Activated CD4-positive, alpha-beta T cell treated with anti-CD3 and anti-CD28 coated beads, Interleukin-2, amount 50 U/mL, for 1 hour (primary cell): Measurements from ENCODE around the gene HMGCS2.
A peak's percentile ranks its signal among the peaks of the same experiment; 100 is the strongest.

ENCODE experiments used
- DNase-seq: peaks from one replicate; pipeline ENCODE4 v3.0.0-alpha.2; 2020

The HMGCS2 gene

DNA sequence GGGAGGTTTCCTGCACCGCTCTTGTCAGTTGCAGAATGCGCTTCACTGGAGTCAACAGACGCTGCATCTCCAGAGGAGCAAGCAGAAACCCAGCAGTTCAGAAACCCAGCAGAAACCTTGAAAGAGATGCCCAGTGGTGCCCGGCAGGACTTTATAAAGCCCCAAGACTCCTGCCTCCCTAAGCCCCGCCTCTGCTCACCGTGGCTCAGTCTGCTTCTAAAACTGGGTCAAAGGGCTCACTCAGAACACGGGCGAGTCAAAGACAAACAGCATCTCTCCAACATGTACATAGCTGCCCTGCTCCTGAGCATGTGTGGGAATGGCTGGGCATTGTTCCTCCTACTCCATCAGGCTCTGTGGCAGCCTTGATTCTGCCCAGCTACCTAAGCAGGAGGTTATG lies at the start of gene HMGCS2:
Gene HMGCS2 (minus strand): TSS at position 128 of the 400 bp plus-strand sequence. CDS start 61 bp downstream, at position 67.
- DNase-seq: no peak

GRCh38 chr1:119818181-119818580 lies 49.5 kb upstream of the HMGCS2 start:
- DNase-seq: no peak

DNA sequence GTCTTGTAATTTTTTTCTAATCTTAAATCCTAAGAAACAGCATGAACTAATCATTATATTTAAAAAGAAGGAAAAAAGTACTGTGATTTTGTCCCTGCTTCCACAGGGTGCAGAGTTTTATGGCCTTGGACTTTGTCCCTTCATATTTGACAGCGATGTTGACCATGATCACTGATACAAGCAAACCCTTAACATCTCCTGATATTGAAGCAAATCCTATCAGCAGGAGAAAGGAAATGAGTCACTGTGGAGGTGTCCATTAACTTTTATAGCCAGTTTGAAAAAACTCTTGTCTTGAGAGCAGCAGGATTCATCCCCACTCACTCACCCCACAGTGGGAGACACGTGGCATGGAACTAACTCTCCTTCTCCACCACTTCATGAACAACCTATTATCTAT lies 47.7 kb upstream of the HMGCS2 start:
- DNase-seq: no peak

DNA sequence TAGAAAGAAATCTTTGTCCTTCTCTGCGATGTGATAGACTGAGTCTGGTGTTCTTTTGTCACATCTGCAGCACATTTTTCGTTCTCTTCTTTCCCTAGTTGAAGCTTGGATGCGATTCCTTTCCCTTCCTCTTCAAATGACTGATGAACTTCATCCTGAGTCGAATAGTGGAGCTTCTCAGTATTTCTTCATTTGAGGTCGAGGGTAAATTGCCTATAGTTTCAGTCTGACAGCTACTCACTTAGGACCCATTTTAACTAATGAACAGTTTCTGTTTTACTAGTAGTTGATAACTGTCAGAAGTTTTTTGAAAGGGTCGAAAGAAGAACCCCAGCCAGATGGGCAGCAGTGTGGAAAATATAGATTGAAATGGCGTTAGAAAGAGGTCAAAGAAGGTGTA lies 47.2 kb upstream of the HMGCS2 start:
- no peak for DNase-seq

DNA sequence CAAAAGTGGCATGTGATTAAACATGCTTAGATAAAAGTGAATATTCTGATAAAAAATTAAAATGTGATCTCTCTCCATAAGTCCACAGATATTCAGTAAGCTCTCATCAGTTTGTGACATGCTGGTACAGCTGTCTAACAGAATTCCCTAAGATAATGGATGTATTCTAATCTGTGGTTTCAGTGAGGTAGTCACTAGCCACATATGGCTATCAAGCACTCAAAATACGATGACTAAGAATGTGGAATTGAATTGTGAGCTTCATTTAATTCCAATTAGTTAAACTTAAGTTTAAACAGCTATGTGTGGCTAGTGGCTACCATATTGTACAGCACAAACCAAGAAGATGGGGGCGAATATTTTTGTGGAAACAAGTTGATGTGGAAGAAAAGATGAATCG lies 46.7 kb upstream of the HMGCS2 start:
- no peak for DNase-seq

- DNase-seq: no peak
These were observed 45.6 kb upstream of the HMGCS2 start for GRCh38 chr1:119814288-119814687.

DNA sequence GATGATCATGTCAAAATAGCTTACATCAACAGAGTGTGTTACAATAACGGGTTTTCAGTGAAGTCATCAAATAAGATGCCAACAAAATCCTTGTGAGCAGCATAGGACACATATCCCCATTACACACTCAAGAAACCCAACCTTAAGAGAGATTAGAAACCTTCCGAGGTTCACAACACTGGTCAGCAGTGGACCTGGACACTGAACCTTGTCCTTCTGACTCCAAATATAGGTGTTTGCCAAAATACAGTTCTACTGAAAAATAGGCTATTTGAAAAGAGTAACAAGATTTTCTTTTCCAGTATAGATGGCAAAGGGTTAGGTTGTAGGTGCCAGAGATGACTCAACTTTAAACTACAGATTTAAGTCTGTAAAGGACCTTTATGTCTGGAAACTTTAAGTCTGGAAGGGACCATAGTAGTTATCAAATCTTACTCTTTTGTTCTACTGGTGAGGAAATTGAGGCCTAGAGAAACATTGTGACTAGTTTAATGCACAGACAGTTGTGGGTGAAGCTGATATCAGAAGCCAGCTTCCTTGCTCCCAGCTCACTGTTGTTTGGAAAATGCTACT lies 43.4 kb upstream of the HMGCS2 start:
- no peak for DNase-seq

GRCh38 chr1:119811387-119811786 lies 42.7 kb upstream of the HMGCS2 start, which contains the start of gene REG4:
TSS of gene REG4 (minus strand) at chr1:119811460. CDS start at chr1:119808769, 2,691 bp downstream.
- DNase-seq: no peak

DNA sequence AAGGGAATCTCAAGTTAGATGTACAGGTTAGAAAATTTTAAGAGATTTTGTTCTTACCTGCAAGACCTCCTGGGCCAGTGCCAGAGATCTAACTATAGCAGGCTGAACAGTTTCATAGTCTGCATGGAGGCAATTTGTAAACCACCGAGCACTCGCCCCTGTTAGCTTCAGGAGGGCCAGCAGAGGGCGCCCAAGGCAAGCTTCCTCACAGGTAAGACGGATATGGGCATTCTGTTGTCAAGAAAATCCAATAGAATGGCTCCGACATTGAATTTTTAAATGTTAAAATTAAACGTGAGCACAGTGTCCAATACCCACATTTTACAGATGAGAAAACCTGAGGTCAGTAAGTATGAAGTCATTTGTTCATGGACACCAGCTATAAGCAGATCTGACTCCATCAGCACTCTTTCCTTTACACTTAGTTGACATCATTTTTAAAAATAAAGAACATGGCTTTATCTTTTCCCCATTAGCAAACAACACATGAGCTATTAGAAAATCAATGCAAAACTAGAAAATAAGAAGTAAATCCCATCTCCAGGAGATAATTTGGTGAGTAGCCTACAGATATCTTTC lies 40.4 kb upstream of the HMGCS2 start:
- peak; percentile 61 for DNase-seq

DNA sequence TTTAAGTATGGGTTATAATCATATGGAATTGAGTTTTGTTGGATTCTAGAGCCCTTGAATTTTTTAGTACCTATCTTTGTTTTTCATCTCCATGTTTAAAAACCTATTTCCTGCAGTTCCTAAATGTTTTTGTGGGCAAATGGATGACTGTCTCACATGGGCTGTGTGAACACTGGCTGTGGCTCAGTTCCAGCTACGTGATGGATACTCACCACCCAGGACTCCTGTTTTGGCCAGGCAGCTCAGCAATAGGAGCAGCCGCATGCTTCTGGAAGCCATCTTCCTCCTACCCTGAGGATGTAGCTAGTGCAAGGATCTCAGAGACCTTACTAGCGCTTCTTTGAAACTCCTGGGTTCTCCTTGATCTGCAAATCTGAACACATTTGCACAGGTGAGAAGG lies 39.8 kb upstream of the HMGCS2 start:
- DNase-seq: no peak

GRCh38 chr1:119806489-119806888 lies 37.8 kb upstream of the HMGCS2 start:
- no peak for DNase-seq

GRCh38 chr1:119805746-119806145 lies 37.0 kb upstream of the HMGCS2 start:
- DNase-seq: no peak

DNA sequence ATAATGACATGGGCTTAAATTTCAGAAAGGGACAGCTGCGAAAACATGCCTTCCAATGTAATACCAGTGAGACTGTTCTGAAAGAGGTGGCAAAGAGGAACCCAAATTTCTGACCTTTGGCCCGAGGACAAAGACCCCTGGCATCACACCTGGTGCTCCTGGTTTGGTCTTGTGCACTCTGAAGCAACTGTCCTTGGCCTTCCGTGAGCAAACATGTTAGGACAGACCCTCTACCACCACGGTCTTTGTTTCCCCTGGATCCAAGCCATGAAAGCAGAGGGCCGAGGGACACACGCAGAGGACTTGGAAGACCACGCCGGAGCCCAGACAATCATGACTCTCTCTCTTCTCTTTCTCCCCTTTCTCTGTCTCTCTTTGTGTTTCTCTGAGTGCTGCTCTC lies 36.5 kb upstream of the HMGCS2 start:
- DNase-seq: no peak

- DNase-seq: no peak
These were observed 31.0 kb upstream of the HMGCS2 start for GRCh38 chr1:119799599-119800177.

DNA sequence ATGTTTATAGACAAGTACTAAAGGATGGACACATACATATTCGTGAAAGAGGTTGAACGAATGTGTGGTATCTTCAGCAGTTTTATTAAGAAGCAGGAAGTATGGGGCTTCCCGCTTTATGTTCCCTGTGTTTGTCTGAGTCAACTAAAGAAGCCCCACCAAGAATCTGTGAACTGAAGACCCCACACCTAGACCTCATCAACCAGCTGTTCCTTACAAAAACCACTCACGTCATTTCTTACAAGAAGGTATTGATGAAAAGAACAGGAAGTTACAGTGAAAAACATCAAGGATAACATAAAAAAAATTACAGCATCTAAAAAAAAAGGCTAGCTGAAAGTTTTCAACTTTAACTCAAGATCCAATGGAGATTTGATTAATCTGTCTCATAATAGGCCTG lies 30.3 kb upstream of the HMGCS2 start:
- no peak for DNase-seq

GRCh38 chr1:119797606-119798005 lies 28.9 kb upstream of the HMGCS2 start:
- DNase-seq: no peak

GRCh38 chr1:119797162-119797561 lies 28.5 kb upstream of the HMGCS2 start:
- DNase-seq: no peak

- no peak for DNase-seq
These were observed 26.8 kb upstream of the HMGCS2 start for GRCh38 chr1:119795261-119796200.

GRCh38 chr1:119794876-119795240 lies 26.2 kb upstream of the HMGCS2 start:
- DNase-seq: no peak

DNA sequence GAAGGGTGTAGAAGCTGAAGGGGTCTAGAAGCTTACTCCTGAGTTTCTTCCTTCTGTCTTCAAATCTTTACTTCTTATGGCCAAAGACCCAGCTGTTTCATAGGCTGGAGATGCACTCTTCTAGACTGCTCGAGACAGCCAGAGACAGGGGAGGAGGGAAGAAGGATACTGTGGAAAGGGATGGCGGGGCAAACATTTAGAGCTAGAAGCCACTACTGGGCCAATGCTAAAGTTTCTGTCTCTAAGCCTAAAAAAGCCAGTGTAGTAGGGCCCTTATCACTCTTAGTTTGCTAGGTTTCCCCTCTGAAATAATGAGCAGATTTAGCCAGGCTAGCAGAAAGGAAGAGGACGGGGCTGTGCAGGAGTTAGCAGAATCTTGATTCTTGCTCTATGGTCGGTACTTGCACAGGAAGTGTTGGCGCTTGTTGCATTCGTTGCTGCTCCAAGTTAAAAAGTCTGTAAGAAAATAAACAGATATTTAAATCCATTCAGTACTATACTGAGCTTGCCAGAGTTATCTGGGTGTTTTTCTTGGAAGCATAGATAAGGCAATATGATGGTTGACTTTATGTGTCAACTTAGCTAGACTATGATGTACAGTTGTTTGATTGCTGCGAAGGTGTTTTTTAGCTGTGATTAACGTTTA lies 25.6 kb upstream of the HMGCS2 start:
- no peak for DNase-seq

GRCh38 chr1:119791377-119791776 lies 22.7 kb upstream of the HMGCS2 start:
- no peak for DNase-seq

DNA sequence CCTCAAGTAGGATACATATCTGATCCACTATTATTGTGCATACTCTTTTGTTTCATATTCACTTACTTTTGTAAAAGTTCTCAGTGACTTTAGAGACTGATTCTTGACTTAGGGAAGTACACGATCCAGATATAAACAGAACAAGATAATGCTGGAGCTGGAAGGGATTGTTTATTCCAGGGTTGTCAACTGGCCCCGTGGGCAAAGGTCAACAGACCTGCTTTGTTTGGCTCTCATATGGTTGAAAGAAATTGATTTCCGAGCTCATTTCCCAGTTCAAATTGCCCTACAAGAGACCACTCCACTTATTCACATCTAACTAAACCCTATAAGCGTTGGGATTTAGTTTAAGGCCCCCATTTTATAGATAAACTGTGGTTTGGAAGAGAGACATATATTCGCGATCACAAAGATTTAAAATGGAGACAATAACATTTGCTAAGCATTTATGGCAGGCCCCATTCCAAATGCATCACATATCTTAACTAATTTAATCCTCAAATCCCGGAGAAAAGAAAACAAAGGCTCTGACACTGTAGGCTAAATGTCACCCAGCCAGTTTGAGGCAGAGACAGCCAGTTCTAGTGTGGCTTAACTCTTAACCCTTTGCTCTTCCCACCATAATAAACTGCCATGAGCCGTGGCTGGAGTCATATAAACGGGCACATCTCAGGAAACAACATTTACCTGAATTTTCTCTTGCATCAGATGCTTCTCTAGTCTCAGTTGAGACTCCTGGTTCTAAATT lies 21.9 kb upstream of the HMGCS2 start:
- DNase-seq: no peak
